GM18505 (cell line): ENCODE measurements around the gene C17orf75.
A peak's percentile ranks its signal among the peaks of the same experiment; 100 is the strongest.
"Not testable (repeated sequence)": the region's sequence is repeated elsewhere in the genome, so short reads cannot be mapped to it uniquely, and the experiment has no call there.

Experiments
- ATAC-seq: cut with Tn5 transposase; IDR thresholded peaks from one replicate; pipeline ENCODE4 v1.9.1; 2021; ENCODE audit not compliant: unreplicated experiment
- POLR2A ChIP-seq: IDR thresholded peaks from 4 replicates; pipeline ENCODE4 v1.6.1; 2011; ENCODE audit warnings: borderline replicate concordance; ENCODE audit not compliant: insufficient read depth, insufficient read length; ENCODE audit errors: extremely low read depth

The C17orf75 gene, protein sequence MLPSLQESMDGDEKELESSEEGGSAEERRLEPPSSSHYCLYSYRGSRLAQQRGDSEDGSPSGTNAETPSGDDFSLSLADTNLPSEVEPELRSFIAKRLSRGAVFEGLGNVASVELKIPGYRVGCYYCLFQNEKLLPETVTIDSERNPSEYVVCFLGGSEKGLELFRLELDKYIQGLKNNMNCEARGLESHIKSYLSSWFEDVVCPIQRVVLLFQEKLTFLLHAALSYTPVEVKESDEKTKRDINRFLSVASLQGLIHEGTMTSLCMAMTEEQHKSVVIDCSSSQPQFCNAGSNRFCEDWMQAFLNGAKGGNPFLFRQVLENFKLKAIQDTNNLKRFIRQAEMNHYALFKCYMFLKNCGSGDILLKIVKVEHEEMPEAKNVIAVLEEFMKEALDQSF

DNA sequence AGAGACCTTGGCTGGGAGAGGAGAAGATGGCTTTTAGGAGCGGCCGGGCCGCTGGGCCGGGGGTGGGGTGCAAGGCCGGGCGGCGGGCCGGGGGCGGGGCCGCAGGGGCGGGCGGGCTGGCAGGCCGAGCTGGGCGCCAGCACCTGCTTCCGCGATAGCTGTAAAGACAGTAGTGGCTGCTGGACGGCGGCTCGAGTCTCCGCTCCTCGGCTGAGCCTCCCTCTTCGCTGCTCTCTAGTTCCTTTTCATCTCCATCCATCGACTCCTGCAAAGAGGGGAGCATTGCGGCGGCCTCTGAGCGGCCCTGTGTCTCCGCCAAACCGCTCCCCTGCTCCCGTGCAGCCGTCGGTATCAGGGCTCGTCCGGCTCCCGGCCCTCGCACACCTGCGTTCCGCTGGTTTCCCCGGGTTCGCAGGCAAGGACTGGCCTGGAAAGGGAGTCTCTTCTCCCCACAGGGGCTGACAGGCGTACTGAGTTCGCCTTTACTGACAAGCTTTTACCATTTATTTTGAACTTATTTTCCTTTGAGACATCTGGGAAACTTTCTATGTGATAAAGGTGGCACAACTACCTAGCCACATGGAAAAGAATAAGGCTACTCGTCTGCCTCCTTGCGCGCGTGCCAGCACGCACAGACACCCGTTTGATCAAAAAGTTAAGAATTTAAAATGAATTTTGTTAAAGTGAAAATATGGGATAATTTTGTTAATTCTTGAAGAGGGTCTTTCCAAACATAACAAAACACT, at the start of gene C17orf75:
Gene C17orf75, minus strand, starts transcription at position 317 of the 746 bp plus-strand sequence. Its CDS starts 34 bp downstream, at position 283.
- peak; percentile 79 for TF ChIP-seq POLR2A
- ATAC-seq, result peak; percentile 83

DNA sequence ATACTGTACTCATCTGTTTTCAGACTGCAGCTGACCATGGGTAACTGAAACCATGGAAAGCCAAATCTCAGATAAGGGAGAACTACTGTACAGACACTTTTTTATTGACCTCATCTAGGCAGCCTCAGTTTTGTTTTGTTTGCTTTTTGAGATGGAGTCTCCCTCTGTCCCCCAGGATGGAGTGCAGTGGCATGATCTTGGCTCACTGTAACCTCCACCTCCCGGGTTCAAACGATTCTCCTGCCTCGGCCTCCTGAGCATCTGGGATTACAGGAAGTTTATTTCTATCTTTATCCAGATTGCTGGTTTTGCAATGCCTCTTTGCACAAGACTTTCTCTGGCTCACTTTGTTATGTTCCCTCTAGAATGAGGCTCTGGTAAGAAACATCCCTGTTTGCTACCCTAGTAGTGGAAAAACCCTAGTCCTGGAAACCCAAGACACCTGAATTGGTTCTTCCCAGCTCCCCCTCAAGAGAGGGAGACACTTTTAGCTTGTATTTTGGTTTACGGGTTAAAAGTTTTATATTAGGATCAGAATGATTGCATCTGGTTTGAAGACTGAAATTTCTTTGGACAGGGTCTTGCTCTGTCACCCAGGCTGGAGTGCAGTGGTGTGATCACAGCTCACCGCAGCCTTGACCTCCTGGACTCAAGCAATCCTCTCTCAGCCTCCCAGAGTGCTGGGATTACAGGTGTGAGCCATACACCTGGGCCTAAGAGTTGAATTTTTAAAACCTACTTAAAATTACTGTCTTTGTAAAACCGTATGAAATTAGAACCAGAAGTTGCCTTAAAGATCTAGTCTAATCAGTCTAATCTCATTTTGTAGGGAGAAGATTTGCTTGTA, 46.9 kb upstream of the C17orf75 start:
- no peak for TF ChIP-seq POLR2A
- ATAC-seq, result no peak

DNA sequence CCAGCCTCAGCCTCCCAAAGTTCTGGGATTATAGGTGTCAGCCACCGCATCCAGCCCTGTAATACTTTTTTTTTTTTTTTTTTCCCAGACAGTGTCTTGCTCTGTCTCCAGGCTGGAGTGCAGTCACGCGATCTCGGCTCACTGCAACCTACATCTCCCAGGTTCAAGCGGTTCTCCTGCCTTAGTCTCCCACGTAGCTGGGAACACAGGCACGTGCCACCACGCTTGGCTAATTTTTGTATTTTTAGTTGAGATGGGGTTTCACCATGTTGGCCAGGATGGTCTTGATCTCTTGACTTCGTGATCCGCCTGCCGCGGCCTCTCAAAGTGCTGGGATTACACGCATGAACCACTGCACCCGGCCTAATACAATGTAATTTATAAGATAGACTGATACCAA, 46.2 kb upstream of the C17orf75 start:
- not testable (repeated sequence) for ATAC-seq

DNA sequence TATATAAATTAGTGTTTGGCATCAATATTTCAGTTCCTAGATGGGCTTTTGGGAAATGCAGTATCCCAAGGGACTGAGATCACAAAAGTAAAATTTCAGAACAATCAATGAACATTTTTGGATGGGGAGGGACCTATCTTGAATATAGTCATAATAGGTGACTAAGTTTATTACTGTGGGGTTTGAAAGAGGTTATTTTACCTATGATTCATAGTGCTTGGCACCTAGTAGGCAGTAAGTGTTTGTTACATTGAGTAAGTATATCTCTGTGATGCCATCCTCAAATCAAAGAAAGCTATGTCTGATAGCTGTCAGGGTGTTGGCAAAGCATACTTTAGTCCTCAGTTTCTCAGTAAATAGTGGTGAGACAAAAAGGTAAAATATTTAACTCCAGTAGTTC, 44.9 kb upstream of the C17orf75 start:
- TF ChIP-seq POLR2A, result no peak
- ATAC-seq, result no peak

DNA sequence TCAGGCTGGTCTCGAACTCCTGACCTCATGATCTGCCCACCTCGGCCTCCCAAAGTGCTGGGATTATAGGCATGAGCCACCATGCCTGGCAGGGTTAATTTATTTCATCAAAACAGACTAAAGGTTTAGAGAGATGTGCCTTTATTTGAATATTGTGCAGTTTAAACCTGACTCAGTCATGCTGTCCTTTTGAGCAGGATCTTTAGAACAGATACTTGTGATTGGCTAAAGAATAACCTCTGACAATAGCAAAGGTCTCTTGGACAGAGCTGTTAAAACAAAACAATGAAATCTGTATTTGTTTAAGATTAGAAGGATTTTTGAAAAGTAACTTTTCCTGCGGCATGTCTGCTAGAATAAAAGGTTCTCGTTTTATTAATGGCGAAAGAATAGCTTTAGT, 44.0 kb upstream of the C17orf75 start:
- ATAC-seq, result no peak
- no peak for TF ChIP-seq POLR2A

DNA sequence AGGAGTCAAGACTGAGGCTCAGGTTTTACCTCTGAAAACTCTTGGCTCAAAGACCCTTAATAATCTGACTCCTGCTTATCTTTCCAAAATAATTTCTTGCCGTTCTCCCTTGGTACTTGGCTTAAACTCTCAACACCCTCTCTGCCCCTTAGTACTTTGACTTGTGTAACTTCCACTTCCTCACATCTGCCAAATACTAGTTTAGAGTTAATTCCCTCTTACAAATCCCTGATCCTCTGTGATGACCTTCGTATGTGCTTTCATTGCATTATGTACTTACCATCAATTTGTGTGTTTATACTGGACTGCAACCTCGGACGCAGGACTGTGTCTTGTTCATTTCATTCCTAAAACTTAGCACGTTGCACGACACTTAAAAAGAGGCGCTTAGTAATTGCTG, 43.1 kb upstream of the C17orf75 start:
- TF ChIP-seq POLR2A, result no peak
- ATAC-seq, result no peak

DNA sequence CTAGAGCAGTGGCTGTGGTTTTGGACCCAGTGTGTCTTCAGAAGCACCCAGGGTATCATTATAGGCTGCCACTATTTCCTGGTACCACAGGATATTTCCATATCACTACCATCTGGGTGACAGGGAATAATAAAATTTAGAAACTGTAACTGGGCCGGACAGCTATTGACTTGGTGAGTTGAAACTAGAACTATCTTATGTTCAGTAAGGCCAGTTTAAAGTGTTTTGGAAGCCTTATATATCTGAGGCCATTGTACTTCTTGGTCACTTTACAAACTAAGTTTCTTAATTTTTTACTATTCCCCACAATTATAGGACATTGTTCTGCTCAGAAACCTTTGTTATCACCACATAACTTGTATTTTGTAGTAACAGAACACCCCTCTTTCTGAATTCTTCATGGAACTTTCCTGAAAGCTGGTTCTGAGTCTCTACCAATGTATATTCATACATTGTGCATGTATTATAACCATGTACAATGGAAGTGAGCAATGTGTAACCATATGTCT, 42.0 kb upstream of the C17orf75 start:
- no peak for ATAC-seq
- no peak for TF ChIP-seq POLR2A

DNA sequence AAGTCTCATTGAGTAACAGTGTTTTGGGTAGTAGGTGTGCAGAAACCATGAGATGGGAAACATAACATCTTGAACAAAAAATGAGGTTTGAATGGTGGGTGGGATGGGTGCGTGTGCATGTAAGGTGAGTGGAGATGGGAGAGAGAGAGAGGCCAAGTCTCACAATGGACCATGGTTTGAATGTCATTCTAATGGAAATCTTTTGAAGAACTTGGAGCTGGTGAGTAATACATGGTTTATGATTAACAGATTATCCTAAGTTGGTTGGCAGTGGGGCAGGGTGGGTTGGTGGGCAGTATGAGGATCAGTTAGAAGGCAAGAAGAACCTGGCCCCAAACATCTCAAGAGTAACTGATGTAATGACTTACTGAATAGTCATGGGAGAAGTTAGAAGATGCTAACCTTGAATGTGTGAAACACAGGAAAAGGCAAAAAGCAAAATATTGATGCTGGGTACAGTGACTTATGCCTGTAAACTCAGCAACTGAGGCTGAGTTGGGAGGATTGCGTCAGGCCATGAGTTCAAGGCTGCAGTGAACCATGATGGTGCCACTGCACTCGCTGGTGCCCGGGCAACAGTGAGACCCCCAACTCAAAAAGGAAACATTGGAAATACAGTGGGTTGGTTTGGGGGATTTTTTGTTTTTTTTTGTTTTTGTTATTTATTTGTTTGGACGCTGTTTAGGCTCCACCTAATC, 40.7 kb upstream of the C17orf75 start:
- TF ChIP-seq POLR2A, result no peak
- ATAC-seq, result no peak

DNA sequence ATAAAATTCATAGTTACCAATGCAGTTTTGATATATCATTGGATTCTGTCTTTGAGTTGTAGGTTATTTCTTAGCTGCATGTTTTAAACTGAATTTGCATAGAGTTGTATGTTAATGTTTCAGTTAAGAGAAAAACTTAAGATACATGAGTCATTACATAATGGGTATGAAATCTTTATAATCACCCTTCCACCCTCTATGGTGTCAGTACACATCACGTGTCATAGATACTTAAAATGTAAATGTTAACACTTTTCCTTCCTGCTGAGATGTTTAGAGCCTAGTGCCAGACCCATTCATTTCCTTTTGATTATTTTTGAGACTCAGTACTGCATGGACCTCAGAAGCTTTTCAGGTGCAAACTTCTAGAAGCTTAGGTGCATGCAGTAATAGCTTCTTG, 28.5 kb upstream of the C17orf75 start:
- TF ChIP-seq POLR2A, result no peak
- no peak for ATAC-seq

DNA sequence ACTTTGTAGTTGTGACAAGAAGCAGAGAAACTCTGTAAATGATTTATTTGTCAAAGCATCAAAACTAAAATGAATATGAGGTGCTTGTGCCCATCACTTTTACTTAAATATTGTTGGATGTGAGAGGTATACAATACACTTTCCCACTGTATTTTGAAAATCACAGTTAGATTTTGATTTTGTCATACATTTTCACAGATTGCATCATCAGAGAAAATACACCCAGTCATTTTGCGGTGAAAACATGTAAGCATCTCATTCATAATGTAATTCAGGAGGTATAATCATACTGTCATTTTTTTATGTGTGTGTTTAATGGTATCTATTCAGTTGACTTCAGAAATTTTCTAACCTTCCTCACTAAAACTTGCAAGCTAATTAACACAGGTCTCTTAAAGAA, 19.3 kb upstream of the C17orf75 start:
- ATAC-seq, result no peak
- no peak for TF ChIP-seq POLR2A

DNA sequence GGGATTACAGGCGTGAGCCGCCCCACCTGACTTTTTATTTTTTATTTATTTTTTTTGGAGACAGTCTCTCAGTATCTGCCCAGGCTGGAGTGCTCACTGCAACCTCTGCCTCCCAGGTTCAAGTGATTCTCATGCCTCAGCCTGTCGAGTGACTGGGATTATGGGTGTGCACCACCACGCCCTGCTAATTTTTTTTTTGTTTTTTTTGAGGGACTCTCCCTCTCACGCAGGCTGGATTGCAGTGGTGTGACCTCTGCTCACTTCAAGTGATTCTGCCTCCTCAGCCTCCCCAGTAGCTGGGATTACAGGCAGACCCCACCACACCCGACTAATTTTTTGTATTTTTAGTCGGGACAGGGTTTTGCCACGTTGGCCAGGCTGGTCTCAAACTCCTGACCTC, 15.6 kb upstream of the C17orf75 start:
- no peak for TF ChIP-seq POLR2A
- no peak for ATAC-seq

DNA sequence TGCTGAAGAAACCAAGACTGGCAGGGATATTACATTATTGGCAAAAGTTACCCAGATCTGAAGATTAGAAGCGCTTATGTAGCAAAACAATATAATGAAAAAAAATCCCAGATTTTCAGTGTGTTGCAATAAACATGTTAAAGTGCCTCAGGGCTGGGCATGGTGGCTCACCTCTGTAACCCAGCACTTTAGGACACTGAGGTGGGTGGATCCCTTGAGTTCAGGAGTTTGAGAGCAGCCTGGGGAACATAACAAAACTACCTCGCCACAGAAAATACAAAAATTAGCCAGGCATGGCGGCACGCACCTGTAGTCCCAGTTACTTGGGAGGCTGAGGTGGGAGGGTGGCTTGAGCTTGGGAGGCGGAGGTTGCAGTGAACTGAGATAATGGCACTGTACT, 14.8 kb upstream of the C17orf75 start:
- no peak for ATAC-seq
- TF ChIP-seq POLR2A, result no peak

DNA sequence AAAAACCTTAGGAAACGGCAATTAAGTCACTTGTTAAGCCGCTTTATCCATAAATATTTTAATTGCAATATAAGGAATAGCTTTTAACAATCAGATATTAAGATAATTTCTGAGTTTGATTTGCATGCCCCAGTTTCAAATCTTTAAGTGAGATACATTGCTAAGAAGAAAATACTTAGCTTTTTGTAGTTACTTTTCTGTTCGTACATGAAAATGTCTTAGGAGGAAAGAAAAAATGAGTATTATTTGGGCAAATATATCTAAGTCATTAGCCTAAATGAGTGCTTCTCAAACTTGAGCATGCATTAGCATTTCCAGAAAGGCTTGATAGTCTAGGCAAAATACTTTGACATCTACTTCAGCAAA, 14.4 kb upstream of the C17orf75 start:
- TF ChIP-seq POLR2A, result no peak
- no peak for ATAC-seq
